Astrocyte of the cerebellum (primary cell): ENCODE results near the gene RECK.

Experiments used
- DNase-seq: peaks from one replicate; pipeline ENCODE4 v3.0.0-alpha.2; 2011; ENCODE audit warnings: low read depth
- H3K4me3 ChIP-seq: 2 replicates; pipeline ENCODE4 v1.5.1; 2011; ENCODE audit warnings: mild to moderate bottlenecking, low read depth, low read length, moderate library complexity
- CTCF ChIP-seq: IDR thresholded peaks from 2 replicates; pipeline ENCODE4 v1.5.1; 2012; ENCODE audit warnings: low read length, low read depth, moderate library complexity, mild to moderate bottlenecking; ENCODE audit errors: missing control alignments
- in situ Hi-C: cut with HindIII; loops from 2 replicates; pipeline ENCODE4 v1.10.0; 2017; ENCODE audit warnings: low sequenced_read_pairs

The RECK gene

GRCh38 chr9:36163786-36164170 lies 127.1 kb downstream of the RECK start:
- TF ChIP-seq CTCF, result no peak

GRCh38 chr9:36164372-36164771 lies 127.7 kb downstream of the RECK start:
- no peak for DNase-seq

More at GRCh38 chr9:36163786-36164170, 127.1 kb downstream of the RECK start:
- in situ Hi-C loops, result no loop called here
- no peak overlapping the region for H3K4me3 ChIP-seq
- no peak for DNase-seq

GRCh38 chr9:36164989-36165388 lies 128.3 kb downstream of the RECK start:
- no peak overlapping the region for H3K4me3 ChIP-seq
- DNase-seq, result no peak
- no peak for TF ChIP-seq CTCF
- in situ Hi-C loops, result no loop called here

More at GRCh38 chr9:36164372-36164771, 127.7 kb downstream of the RECK start:
- in situ Hi-C loops, result no loop called here
- H3K4me3 ChIP-seq, result no peak overlapping the region
- TF ChIP-seq CTCF, result no peak

- no peak overlapping the region for H3K4me3 ChIP-seq
- DNase-seq, result no peak
- in situ Hi-C loops, result no loop called here
- TF ChIP-seq CTCF, result no peak
Measured at GRCh38 chr9:36165826-36166167, 129.1 kb downstream of the RECK start.

GRCh38 chr9:36166168-36166927 lies 129.6 kb downstream of the RECK start:
- peak; percentile 72 for DNase-seq
- in situ Hi-C loops, result no loop called here
- TF ChIP-seq CTCF, result peak; percentile 84
- H3K4me3 ChIP-seq, result peak overlapping the region; percentile 36

DNA sequence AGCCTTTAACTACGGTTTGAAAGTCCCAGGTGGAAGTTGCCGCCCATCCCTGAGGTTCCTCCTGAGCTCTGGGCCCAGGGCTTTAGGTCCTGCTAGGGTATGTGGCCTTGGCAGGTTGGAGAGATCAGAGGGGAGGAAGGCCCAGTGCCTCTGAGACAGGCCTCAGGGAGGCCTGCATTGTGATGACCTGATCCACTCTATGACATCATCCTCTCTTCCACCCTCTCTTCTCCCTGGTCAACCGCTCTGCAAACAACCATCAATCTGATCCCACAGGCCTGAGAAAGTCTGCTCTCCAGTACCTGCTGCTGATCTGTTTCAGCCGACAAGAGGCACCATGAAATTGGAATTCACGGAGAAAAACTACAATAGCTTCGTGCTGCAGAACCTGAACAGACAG lies 132.5 kb downstream of the RECK start, which contains the start of gene CCIN:
Gene CCIN (plus strand): TSS at position 223 of the 400 bp plus-strand sequence. CDS start 115 bp downstream, at position 338.
- no peak for DNase-seq
- TF ChIP-seq CTCF, result no peak
- no peak within 1 kb of the TSS for H3K4me3 ChIP-seq
- in situ Hi-C loops, result no loop called here
